Measurements from ENCODE around the gene CCDC59. TPM values are rescaled to one million over a fixed set of nuclear protein-coding genes. Genes with fewer than 3 reads are reported as not detected.

CCDC59 gene
- total and polyA plus RNA-seq, 9 of the 15 experiments (the other 6 are each of a cell fraction or from before 2014, with no cell fraction given) = 34.0 to 186 (median 119) TPM

GRCh38 chr12:82358200-82359114 is at the start of gene CCDC59, which contains the start of gene METTL25 (continued):
- TF ChIP-seq ZNF165 (CRISPR knock-in tag; IDR thresholded peaks at IDR 0.05; ENCODE audit: borderline replicate concordance) = no peak
- TF ChIP-seq ZSCAN29 (IDR thresholded peaks at IDR 0.05) = no peak
- TF ChIP-seq DPF2 (IDR thresholded peaks at IDR 0.05) = peak; percentile 59; the same call in 1 of the 2 replicates
- TF ChIP-seq YBX1 (IDR thresholded peaks at IDR 0.05) = no peak
- no peak for TF ChIP-seq SNRNP70 (optimal IDR thresholded peaks at IDR 0.05; ENCODE audit: low read depth, low read length)
- TF ChIP-seq SAFB2 (IDR thresholded peaks at IDR 0.05; ENCODE audit: borderline replicate concordance, low read depth, low read length, severe bottlenecking) = no peak
- TF ChIP-seq EP300 (IDR thresholded peaks at IDR 0.05; ENCODE audit: low read length) = 0 out of 2 replicates have a peak, but pooled peaks have one; percentile 31
- TF ChIP-seq SNAPC5 (CRISPR knock-in tag; IDR thresholded peaks at IDR 0.05) = no peak
- TF ChIP-seq MCM2 (IDR thresholded peaks at IDR 0.05; ENCODE audit: low read depth) = no peak
- TF ChIP-seq NUFIP1 (IDR thresholded peaks at IDR 0.05; ENCODE audit: partially characterized antibody) = no peak
- TF ChIP-seq ZKSCAN3 (CRISPR knock-in tag; IDR thresholded peaks at IDR 0.05) = no peak
- TF ChIP-seq NFIC (IDR thresholded peaks at IDR 0.05) = peak; percentile 68; the same call in 1 of the 2 replicates
- peak; percentile 84 for TF ChIP-seq MBD2 (IDR thresholded peaks at IDR 0.05; ENCODE audit: borderline replicate concordance, low read depth)
- TF ChIP-seq, protein P1, sequence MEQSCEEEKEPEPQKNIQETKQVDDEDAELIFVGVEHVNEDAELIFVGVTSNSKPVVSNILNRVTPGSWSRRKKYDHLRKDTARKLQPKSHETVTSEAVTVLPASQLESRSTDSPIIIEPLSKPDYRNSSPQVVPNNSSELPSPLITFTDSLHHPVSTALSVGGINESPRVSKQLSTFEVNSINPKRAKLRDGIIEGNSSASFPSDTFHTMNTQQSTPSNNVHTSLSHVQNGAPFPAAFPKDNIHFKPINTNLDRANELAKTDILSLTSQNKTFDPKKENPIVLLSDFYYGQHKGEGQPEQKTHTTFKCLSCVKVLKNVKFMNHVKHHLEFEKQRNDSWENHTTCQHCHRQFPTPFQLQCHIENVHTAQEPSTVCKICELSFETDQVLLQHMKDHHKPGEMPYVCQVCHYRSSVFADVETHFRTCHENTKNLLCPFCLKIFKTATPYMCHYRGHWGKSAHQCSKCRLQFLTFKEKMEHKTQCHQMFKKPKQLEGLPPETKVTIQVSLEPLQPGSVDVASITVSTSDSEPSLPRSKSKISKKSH (CRISPR knock-in tag; IDR thresholded peaks at IDR 0.05) = no peak
- TF ChIP-seq CBFA2T2 (conservative IDR thresholded peaks at IDR 0.05) = no peak
- TF ChIP-seq SMARCE1 (IDR thresholded peaks at IDR 0.05) = 0 out of 2 replicates have a peak, but pooled peaks have one; percentile 26
- no peak for TF ChIP-seq POLR3A (IDR thresholded peaks at IDR 0.05; ENCODE audit: borderline replicate concordance, extremely low read depth, insufficient read depth, insufficient read length)
